NCI-H510A treated with DMSO at 0.1 percent for 48 hours (cell line): ENCODE results near the gene SLC46A3.
"Not testable (repeated sequence)": the region's sequence is repeated elsewhere in the genome, so short reads cannot be mapped to it uniquely, and the experiment has no call there.

Experiments
- DNase-seq: peaks from one replicate; lab custom pipeline; 2025; lab: John Stamatoyannopoulos, UW

SLC46A3 gene

GRCh38 chr13:28718543-28719226 lies at the start of gene SLC46A3:
Gene SLC46A3 (minus strand): TSS chr13:28718970. CDS start chr13:28717998, 972 bp downstream.
- DNase-seq, result peak; percentile 79

GRCh38 chr13:28763887-28764286 lies 45.1 kb upstream of the SLC46A3 start:
- DNase-seq, result no peak

- DNase-seq, result no peak
These were observed 42.8 kb upstream of the SLC46A3 start for GRCh38 chr13:28761586-28761985.

- DNase-seq, result no peak
These were observed 36.7 kb upstream of the SLC46A3 start for GRCh38 chr13:28755546-28755870.

- peak; percentile 1 for DNase-seq
These were observed 36.2 kb upstream of the SLC46A3 start for GRCh38 chr13:28754698-28755545.

GRCh38 chr13:28753946-28754345 lies 35.2 kb upstream of the SLC46A3 start:
- DNase-seq, result no peak

- no peak for DNase-seq
These were observed 34.6 kb upstream of the SLC46A3 start for GRCh38 chr13:28753208-28753892.

- no peak for DNase-seq
These were observed 32.6 kb upstream of the SLC46A3 start for GRCh38 chr13:28751175-28751960.

- DNase-seq, result no peak
These were observed 31.6 kb upstream of the SLC46A3 start for GRCh38 chr13:28750187-28751045.

- no peak for DNase-seq
These were observed 29.1 kb upstream of the SLC46A3 start for GRCh38 chr13:28747851-28748250.

GRCh38 chr13:28746287-28746612 lies 27.5 kb upstream of the SLC46A3 start:
- DNase-seq, result no peak

GRCh38 chr13:28744656-28745055 lies 25.9 kb upstream of the SLC46A3 start:
- DNase-seq, result no peak

- DNase-seq, result no peak
These were observed 25.3 kb upstream of the SLC46A3 start for GRCh38 chr13:28744091-28744536.

GRCh38 chr13:28743499-28744083 lies 24.8 kb upstream of the SLC46A3 start:
- no peak for DNase-seq

GRCh38 chr13:28743020-28743419 lies 24.2 kb upstream of the SLC46A3 start:
- DNase-seq, result no peak

GRCh38 chr13:28742445-28742844 lies 23.7 kb upstream of the SLC46A3 start:
- DNase-seq, result not testable (repeated sequence)

GRCh38 chr13:28741084-28741491 lies 22.3 kb upstream of the SLC46A3 start:
- DNase-seq, result no peak

- no peak for DNase-seq
These were observed 20.6 kb upstream of the SLC46A3 start for GRCh38 chr13:28739376-28739775.

GRCh38 chr13:28735481-28736029 lies 16.8 kb upstream of the SLC46A3 start:
- no peak for DNase-seq

GRCh38 chr13:28734906-28735305 lies 16.1 kb upstream of the SLC46A3 start:
- DNase-seq, result no peak
